ENCODE results near the gene CNTNAP5.

CNTNAP5 gene

GRCh38 chr2:124159166-124159565 is 134.1 kb downstream of the CNTNAP5 start:
- DNase-seq (ENCODE audit: low spot score), result no peak

- no peak for DNase-seq (ENCODE audit: low spot score)
Observed at GRCh38 chr2:124161542-124161941, 136.5 kb downstream of the CNTNAP5 start.

- no peak for DNase-seq (ENCODE audit: low spot score)
Observed at GRCh38 chr2:124162256-124162655, 137.2 kb downstream of the CNTNAP5 start.

GRCh38 chr2:124163840-124164239 is 138.8 kb downstream of the CNTNAP5 start:
- DNase-seq (ENCODE audit: low spot score), result no peak

GRCh38 chr2:124165698-124166097 is 140.6 kb downstream of the CNTNAP5 start:
- no peak for DNase-seq (ENCODE audit: low spot score)

GRCh38 chr2:124171472-124172063 is 146.5 kb downstream of the CNTNAP5 start:
- no peak for DNase-seq (ENCODE audit: low spot score)

- DNase-seq (ENCODE audit: low spot score), result no peak
Observed at GRCh38 chr2:124178719-124179118, 153.6 kb downstream of the CNTNAP5 start.

- DNase-seq (ENCODE audit: low spot score), result no peak
Observed at GRCh38 chr2:124180635-124181034, 155.5 kb downstream of the CNTNAP5 start.

- DNase-seq (ENCODE audit: low spot score), result no peak
Observed at GRCh38 chr2:124186801-124187200, 161.7 kb downstream of the CNTNAP5 start.

- DNase-seq (ENCODE audit: low spot score), result no peak
Observed at GRCh38 chr2:124187948-124188347, 162.9 kb downstream of the CNTNAP5 start.

GRCh38 chr2:124193706-124194105 is 168.6 kb downstream of the CNTNAP5 start:
- no peak for DNase-seq (ENCODE audit: low spot score)

GRCh38 chr2:124201713-124202112 is 176.6 kb downstream of the CNTNAP5 start:
- no peak for DNase-seq (ENCODE audit: low spot score)

GRCh38 chr2:124209441-124209840 is 184.4 kb downstream of the CNTNAP5 start:
- no peak for DNase-seq (ENCODE audit: low spot score)

GRCh38 chr2:124211461-124211860 is 186.4 kb downstream of the CNTNAP5 start:
- no peak for DNase-seq (ENCODE audit: low spot score)

GRCh38 chr2:124213977-124214587 is 189.0 kb downstream of the CNTNAP5 start:
- no peak for DNase-seq (ENCODE audit: low spot score)

- no peak for DNase-seq (ENCODE audit: low spot score)
Observed at GRCh38 chr2:124246170-124246569, 221.1 kb downstream of the CNTNAP5 start.

- DNase-seq (ENCODE audit: low spot score), result no peak
Observed at GRCh38 chr2:124248386-124248785, 223.3 kb downstream of the CNTNAP5 start.

- DNase-seq (ENCODE audit: low spot score), result no peak
Observed at GRCh38 chr2:124250433-124250832, 225.3 kb downstream of the CNTNAP5 start.

GRCh38 chr2:124254621-124255020 is 229.5 kb downstream of the CNTNAP5 start:
- DNase-seq (ENCODE audit: low spot score), result no peak

GRCh38 chr2:124257120-124257519 is 232.0 kb downstream of the CNTNAP5 start:
- DNase-seq (ENCODE audit: low spot score), result no peak

GRCh38 chr2:124258140-124258880 is 233.2 kb downstream of the CNTNAP5 start:
- DNase-seq (ENCODE audit: low spot score), result no peak

GRCh38 chr2:124261456-124261855 is 236.4 kb downstream of the CNTNAP5 start:
- DNase-seq (ENCODE audit: low spot score), result no peak

GRCh38 chr2:124264551-124265091 is 239.5 kb downstream of the CNTNAP5 start:
- no peak for DNase-seq (ENCODE audit: low spot score)

Data from putamen (tissue), 1 donor.